NCI-H1417 treated with DMSO at 0.1 percent for 48 hours (cell line): ENCODE results near the gene ASPSCR1.
"Not testable (repeated sequence)": the region's sequence is repeated elsewhere in the genome, so short reads cannot be mapped to it uniquely, and the experiment has no call there.

Source experiments
- DNase-seq: peaks from one replicate; lab custom pipeline; 2025; lab: John Stamatoyannopoulos, UW

Gene ASPSCR1

DNA sequence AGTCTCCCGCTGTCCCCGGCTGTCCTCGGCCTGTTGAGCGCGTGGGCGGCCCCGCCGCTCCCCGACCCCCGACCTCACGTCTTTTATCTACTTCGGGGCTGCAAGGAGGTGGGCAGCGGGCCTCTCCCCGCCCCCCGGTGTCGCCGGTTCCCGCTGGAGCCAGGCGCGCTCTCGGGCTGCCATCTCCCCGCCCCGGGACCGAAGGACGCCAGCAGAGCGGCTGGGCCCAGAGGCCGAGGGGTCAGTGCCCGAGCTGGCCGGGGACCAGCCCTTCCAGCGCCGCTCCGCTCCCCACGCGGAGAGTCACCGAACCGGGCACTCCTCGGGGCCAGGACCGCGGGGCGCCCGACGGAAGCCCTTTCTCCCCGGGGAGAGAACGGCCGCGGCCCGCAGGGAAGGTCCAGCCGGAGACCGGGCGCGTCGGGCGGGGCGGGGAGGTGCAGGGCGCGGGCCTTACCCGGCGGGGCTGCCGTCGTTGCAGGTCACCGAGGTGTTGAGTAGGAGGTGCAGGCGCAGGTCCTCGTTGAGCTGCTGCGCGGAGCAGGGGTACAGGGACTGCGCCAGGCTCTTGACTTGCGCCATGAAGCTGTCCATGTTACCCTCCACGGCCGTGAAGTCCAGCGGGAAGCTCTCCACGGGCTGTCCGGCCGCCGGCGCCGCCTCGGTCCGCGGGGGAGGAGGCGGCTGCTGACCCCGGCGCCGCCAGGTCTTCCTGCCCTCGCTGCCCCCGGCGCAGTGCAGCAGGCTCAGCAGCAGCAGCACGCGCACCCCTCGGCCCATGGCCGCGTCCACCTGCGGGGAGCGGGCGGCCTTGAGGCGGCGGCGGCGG lies 17.1 kb upstream of the ASPSCR1 start:
- DNase-seq: no peak

- no peak for DNase-seq
These were observed 16.3 kb upstream of the ASPSCR1 start, which contains the start of gene NOTUM for GRCh38 chr17:81961087-81961511. Gene NOTUM, minus strand, starts transcription at chr17:81961187. Its CDS starts 278 bp downstream, at chr17:81960909.

DNA sequence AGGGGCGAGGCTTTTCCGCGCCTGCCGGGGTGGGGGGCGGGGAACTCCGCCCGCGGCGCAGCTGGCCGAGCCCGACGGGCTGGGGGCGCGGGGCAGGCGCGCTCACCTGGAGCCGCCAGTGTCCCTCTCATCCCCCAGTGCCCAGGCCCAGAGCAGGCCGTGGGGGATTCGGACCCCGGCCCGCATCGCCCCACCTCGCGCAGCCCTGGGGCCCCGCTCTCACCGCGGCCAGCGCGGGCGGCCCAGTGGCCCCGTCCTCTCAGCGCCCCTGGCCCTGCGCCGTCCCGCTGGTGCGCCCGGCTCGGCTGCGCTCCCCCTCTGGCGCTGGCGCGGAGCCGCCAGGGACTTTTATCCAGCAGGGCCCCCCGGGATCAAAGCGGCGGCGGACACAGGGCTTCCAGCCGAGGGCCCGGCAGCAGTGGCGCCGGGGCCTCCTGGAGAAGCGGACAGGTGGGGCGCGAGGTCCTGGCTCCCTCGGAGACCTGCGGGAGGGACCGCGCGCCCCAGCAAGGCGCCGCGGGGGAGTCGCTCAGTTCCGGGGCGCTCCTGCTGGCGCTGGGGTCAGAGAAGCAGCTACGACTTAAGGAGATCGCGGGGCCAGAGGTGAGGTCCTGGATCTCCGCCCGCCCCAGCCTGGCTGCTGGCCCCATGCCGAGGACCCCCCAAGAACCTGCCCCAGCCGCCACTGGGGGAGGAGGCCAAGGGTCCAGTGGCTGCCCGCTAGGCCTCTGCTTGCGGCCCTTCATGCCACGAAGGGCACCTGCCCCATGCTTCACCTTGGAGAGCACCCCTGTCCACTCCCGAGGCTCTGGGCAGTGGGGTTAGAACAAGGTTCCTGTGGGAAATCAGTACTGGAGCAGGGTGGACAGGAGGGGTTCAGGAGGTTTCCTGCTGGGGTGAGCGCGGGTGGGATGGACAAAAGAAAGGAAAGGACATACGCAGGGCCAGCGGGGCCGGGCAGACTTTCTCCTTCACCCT lies 15.6 kb upstream of the ASPSCR1 start:
- no peak for DNase-seq

- no peak for DNase-seq
These were observed 14.7 kb upstream of the ASPSCR1 start for GRCh38 chr17:81962499-81963441.

GRCh38 chr17:81964081-81964849 lies 13.2 kb upstream of the ASPSCR1 start:
- DNase-seq: no peak

DNA sequence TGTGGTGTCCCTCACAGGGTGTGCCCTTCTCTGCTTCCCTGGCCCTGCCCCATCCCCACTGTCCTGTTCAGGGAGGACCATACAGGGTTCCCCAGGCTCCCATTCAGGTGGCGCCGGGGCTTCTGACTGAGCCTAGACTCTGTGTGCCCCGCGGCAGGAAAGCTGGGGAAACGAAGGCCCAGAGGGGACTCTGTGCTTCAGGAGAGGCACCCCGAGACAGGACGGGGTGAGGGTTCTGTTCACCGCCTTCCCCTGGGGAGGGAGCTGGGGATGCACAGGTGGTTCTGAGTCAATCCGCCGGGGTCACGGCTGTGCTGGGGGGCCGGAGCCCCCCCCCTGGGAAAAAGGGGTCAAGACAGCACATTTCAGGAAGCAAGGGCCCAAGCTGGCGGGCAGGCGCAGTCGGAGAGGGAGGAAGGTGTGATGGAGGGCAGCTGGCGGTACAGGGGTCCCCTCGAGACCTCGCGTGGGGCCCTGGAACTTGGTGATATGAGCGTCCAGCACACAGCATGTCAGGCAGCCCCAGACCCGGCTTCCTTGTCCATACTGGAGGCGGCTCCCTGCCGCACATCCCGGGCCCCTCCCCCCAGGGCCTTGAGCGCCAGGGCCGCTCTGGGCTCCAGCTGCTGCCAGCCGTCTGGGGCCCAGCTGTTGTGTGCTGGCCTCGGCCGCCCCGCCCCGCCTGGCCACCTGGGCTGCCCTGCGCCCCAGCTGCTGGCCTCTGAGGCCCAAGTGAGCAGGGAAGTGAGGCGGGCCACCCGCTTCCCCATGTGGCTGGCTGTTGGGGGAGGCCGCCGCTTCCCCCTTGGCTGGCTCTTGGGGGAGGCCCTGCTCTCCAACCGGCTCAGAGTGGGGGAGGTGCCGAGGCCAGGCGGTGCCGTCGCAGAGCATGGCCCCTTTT lies 10.8 kb upstream of the ASPSCR1 start:
- DNase-seq: no peak

DNA sequence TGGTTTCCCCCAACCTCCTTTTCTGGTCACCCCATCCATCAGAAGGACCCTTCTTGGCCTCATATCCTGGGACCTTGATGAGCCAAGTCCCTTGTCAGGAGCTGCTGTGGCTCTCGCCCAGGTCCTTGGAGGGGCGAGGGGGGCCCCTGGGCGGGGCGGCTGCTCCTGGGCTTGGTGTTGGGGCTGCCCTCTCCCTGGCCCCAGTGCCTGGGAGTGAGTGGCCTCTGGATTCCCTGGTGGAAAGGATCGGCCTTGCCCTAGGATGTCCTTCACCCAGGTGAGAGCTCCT lies 10.2 kb upstream of the ASPSCR1 start:
- DNase-seq: no peak

- DNase-seq: no peak
These were observed 9.7 kb upstream of the ASPSCR1 start for GRCh38 chr17:81967533-81968395.

GRCh38 chr17:81968396-81968745 lies 9.1 kb upstream of the ASPSCR1 start:
- no peak for DNase-seq

GRCh38 chr17:81968850-81969812 lies 8.3 kb upstream of the ASPSCR1 start:
- no peak for DNase-seq

DNA sequence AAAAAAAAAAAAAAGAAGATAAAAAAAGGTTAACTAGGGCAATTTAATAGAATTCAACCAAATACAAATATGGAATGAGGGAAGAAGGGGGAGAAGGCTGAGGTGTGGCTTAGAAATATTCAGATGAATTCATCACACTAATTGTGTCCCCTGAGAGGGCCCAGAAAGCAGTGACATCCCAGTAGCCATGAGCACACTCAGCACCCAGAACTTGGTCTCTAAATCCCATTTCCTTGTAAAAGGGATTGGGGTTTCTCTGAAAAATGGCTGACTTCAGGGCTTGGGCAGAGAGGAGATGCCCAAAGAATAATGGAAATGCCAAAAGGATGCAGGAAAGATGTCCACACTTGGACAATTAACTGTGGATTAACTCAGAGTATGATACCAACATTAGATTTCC lies 4.0 kb upstream of the ASPSCR1 start:
- DNase-seq: no peak

DNA sequence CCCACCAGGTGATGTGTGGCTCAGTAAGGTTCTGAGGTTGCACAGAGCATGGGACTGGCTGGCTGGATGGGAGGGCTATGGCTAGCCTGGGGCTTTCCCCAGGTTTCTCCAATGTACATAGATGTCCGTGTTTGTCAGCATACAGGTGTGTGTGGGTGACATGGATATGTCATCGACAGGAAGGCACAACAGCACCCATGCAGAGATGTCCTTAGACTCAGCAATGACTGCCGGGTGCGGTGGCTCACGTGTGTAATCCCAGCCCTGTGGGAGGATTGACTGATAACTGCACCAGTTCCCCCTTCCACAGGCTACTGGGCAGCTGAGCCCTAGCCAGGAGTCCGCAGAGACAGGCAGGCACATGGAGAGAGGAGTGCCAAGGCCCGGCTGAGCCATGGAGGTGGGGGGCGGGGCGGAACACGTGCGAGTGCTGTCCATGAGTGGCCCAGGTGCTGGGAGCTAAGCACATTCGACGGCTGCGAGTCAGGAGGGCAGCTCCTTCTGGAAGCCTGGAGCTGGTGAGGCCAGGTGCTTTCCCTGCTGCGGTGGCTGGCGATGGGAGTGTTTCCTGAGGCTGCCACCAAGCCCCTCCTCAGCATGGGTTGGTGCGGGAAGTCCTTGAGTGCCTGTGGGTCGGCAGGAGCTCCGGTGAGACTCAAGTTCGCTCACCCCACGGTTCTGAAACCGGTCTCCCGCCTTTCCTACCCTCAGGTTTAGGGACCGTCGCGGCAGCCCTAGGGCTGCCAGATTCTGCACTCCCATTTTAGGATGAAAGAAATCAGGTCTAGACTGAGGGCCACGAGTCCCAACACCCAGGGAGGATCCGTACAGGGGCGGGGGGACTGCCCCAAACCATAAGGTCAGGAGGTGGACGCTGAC lies 858 bp upstream of the ASPSCR1 start:
- DNase-seq: peak; percentile 24

GRCh38 chr17:81978524-81979298 lies 1.3 kb downstream of the ASPSCR1 start:
- DNase-seq: no peak

- no peak for DNase-seq
These were observed 2.7 kb downstream of the ASPSCR1 start for GRCh38 chr17:81980122-81980521.

- no peak for DNase-seq
These were observed 3.4 kb downstream of the ASPSCR1 start for GRCh38 chr17:81980707-81981343.

GRCh38 chr17:81981511-81981910 lies 4.1 kb downstream of the ASPSCR1 start:
- not testable (repeated sequence) for DNase-seq
